22Rv1 (cell line): Measurements from ENCODE around the gene SLC24A4.

ENCODE experiments used
- CTCF ChIP-seq: fragments of 450-650 bp; IDR thresholded peaks from 2 replicates; pipeline ENCODE4 v1.5.1; 2017; ENCODE audit warnings: mild to moderate bottlenecking
- ZFX ChIP-seq: fragments of 450-650 bp; IDR thresholded peaks from 2 replicates; pipeline ENCODE4 v1.6.1; 2017; ENCODE audit warnings: antibody characterized with exemption, borderline replicate concordance

GRCh38 chr14:92457016-92457565 is 134.1 kb downstream of the SLC24A4 start:
- TF ChIP-seq CTCF (peak; percentile 32), ZFX (no peak)
